ENCODE results near the gene FAM163B.

FAM163B gene

DNA sequence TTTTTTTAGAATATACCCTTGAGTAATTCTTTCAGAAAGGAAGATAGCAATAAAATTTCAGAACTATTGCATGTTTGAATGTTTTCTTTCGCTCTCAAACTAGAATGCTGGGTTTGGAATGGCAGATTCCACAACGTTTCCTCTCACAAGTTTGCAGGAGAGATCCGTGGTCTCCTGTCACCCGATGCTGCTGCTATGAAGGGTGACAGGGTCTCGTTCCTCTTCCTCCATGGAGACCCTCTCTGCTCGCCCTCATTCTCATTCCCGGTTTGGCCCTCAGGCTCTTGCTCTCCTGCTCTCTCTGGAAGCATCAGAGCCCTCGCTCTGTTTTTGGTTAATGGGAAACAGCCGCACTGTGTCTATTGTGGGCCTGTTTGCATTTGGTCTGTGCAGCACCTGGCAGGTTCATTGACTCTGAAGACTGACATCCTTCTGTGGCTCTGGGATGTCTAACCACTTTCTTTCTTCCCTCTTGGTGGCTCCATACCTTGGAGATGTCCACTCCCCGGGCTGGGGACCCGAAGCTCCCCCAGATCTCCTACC, 12.6 kb upstream of the FAM163B start (continued):
- TF ChIP-seq ZFP3 (CRISPR knock-in tag; IDR thresholded peaks at IDR 0.05) (no peak), ZFP30 (CRISPR knock-in tag; IDR thresholded peaks at IDR 0.05) (no peak), OSR1 (CRISPR knock-in tag; IDR thresholded peaks at IDR 0.05) (no peak)
- TF ChIP-seq, protein P1, sequence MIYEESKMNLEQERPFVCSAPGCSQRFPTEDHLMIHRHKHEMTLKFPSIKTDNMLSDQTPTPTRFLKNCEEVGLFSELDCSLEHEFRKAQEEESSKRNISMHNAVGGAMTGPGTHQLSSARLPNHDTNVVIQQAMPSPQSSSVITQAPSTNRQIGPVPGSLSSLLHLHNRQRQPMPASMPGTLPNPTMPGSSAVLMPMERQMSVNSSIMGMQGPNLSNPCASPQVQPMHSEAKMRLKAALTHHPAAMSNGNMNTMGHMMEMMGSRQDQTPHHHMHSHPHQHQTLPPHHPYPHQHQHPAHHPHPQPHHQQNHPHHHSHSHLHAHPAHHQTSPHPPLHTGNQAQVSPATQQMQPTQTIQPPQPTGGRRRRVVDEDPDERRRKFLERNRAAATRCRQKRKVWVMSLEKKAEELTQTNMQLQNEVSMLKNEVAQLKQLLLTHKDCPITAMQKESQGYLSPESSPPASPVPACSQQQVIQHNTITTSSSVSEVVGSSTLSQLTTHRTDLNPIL (CRISPR knock-in tag; IDR thresholded peaks at IDR 0.05; ENCODE audit: low read depth): no peak

DNA sequence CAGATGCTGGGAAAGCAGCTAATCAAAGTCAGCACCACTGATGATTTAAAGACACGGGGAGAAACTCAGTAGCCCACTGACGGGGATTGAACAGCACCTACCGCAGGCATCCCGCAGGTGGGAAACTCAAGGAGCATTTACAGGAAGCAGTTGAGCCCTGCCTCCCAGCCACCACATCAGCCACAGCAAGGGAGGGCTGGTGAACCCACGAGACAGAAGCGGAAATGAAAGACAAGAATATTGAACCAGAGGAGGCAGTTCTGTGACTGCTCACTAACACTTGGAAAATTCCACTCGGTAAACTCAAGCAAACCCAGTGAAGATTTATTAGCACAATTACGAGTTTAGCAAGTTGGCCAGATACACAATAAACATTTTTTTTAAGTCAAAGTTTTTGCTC, 10.6 kb upstream of the FAM163B start:
- TF ChIP-seq PPARA (CRISPR knock-in tag; IDR thresholded peaks at IDR 0.05; ENCODE audit: borderline replicate concordance): no peak
- TF ChIP-seq, protein P2, sequence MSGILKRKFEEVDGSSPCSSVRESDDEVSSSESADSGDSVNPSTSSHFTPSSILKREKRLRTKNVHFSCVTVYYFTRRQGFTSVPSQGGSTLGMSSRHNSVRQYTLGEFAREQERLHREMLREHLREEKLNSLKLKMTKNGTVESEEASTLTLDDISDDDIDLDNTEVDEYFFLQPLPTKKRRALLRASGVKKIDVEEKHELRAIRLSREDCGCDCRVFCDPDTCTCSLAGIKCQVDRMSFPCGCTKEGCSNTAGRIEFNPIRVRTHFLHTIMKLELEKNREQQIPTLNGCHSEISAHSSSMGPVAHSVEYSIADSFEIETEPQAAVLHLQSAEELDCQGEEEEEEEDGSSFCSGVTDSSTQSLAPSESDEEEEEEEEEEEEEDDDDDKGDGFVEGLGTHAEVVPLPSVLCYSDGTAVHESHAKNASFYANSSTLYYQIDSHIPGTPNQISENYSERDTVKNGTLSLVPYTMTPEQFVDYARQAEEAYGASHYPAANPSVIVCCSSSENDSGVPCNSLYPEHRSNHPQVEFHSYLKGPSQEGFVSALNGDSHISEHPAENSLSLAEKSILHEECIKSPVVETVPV (CRISPR knock-in tag; IDR thresholded peaks at IDR 0.05): no peak
- no peak for TF ChIP-seq ISL1 (CRISPR knock-in tag; IDR thresholded peaks at IDR 0.05)
- no peak for TF ChIP-seq OSR1 (CRISPR knock-in tag; IDR thresholded peaks at IDR 0.05)
- no peak for TF ChIP-seq TOX (CRISPR knock-in tag; IDR thresholded peaks at IDR 0.05; ENCODE audit: borderline replicate concordance)
- TF ChIP-seq ZFP30 (CRISPR knock-in tag; IDR thresholded peaks at IDR 0.05): no peak
- TF ChIP-seq, protein P3, sequence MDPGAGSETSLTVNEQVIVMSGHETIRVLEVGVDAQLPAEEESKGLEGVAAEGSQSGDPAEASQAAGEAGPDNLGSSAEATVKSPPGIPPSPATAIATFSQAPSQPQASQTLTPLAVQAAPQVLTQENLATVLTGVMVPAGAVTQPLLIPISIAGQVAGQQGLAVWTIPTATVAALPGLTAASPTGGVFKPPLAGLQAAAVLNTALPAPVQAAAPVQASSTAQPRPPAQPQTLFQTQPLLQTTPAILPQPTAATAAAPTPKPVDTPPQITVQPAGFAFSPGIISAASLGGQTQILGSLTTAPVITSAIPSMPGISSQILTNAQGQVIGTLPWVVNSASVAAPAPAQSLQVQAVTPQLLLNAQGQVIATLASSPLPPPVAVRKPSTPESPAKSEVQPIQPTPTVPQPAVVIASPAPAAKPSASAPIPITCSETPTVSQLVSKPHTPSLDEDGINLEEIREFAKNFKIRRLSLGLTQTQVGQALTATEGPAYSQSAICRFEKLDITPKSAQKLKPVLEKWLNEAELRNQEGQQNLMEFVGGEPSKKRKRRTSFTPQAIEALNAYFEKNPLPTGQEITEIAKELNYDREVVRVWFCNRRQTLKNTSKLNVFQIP (CRISPR knock-in tag; IDR thresholded peaks at IDR 0.05; ENCODE audit: borderline replicate concordance, low read depth): no peak
- TF ChIP-seq CSDC2 (CRISPR knock-in tag; IDR thresholded peaks at IDR 0.05): no peak
- TF ChIP-seq RARB (CRISPR knock-in tag; IDR thresholded peaks at IDR 0.05): no peak
- TF ChIP-seq SNAI2 (CRISPR knock-in tag; IDR thresholded peaks at IDR 0.05): no peak
- no peak for TF ChIP-seq ARNTL (CRISPR knock-in tag; IDR thresholded peaks at IDR 0.05; ENCODE audit: borderline replicate concordance, low read depth)
- TF ChIP-seq, protein P1 (CRISPR knock-in tag; IDR thresholded peaks at IDR 0.05; ENCODE audit: low read depth): no peak
- TF ChIP-seq TCF4 (CRISPR knock-in tag; IDR thresholded peaks at IDR 0.05; ENCODE audit: borderline replicate concordance): no peak
- TF ChIP-seq GLIS3 (CRISPR knock-in tag; IDR thresholded peaks at IDR 0.05): no peak
- no peak for TF ChIP-seq ZC3H10 (CRISPR knock-in tag; IDR thresholded peaks at IDR 0.05)
- no peak for ATAC-seq

DNA sequence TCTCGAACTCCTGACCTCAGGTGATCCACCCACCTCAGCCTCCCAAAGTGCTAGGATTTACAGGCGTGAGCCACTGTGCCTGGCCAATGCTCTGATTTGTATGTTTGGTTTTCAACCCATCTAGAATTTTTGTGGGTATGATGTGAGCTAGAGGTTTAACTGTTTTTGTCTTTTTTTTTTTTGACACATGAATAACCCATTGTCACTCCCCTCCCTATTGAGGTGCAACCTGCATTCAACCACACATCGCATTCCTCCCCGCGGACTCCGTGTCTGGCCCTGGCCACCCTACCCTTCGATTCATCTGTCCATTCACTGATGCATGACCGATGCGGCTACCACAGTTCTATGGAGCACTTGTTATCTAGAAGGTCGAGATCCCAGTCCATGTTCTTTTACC, 9.5 kb upstream of the FAM163B start:
- no peak for TF ChIP-seq CSDC2 (CRISPR knock-in tag; IDR thresholded peaks at IDR 0.05)
- no peak for TF ChIP-seq TCF4 (CRISPR knock-in tag; IDR thresholded peaks at IDR 0.05; ENCODE audit: borderline replicate concordance)
- TF ChIP-seq ZFP30 (CRISPR knock-in tag; IDR thresholded peaks at IDR 0.05): no peak
- no peak for TF ChIP-seq ZNF70 (CRISPR knock-in tag; IDR thresholded peaks at IDR 0.05)
- TF ChIP-seq ZC3H10 (CRISPR knock-in tag; IDR thresholded peaks at IDR 0.05): no peak
- TF ChIP-seq, protein P4, sequence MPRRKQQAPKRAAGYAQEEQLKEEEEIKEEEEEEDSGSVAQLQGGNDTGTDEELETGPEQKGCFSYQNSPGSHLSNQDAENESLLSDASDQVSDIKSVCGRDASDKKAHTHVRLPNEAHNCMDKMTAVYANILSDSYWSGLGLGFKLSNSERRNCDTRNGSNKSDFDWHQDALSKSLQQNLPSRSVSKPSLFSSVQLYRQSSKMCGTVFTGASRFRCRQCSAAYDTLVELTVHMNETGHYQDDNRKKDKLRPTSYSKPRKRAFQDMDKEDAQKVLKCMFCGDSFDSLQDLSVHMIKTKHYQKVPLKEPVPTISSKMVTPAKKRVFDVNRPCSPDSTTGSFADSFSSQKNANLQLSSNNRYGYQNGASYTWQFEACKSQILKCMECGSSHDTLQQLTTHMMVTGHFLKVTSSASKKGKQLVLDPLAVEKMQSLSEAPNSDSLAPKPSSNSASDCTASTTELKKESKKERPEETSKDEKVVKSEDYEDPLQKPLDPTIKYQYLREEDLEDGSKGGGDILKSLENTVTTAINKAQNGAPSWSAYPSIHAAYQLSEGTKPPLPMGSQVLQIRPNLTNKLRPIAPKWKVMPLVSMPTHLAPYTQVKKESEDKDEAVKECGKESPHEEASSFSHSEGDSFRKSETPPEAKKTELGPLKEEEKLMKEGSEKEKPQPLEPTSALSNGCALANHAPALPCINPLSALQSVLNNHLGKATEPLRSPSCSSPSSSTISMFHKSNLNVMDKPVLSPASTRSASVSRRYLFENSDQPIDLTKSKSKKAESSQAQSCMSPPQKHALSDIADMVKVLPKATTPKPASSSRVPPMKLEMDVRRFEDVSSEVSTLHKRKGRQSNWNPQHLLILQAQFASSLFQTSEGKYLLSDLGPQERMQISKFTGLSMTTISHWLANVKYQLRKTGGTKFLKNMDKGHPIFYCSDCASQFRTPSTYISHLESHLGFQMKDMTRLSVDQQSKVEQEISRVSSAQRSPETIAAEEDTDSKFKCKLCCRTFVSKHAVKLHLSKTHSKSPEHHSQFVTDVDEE (CRISPR knock-in tag; IDR thresholded peaks at IDR 0.05): no peak

DNA sequence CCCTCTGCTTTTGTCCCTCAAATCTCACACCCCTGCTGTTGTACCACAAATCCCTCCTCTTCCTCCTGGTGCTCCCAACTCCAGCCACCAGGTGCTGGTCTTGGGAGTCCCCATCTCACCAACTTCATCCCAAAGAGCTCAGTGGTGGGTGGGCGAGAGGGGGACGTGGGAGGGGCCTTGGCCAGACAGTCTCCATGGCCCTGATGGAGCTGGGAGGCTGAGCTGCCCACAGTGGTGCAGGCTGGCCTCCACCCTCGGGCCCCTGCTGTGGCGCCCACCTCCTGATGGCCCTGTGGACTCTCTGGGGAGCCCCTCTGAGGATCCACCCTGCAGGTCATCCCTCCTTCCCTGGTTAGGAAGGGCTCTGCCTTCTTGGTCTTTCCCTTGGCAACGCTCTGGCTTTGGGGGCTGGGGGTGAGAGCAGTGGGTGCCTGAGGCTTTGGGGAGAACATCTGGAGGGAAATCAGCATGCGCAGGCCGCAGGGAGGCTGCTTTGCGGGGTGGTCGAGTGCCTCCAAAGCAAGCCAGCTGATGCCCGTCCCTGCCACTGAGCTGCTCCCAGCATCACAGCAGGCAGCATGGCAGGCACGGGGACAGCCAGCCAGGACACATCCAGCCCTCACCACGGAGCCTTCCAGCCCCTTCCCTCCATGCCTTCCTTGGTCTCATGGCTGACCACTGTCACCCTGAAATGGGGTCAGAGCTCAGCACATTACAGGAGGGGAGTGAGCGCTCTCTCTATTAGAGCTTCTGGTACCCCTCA, 7.6 kb upstream of the FAM163B start:
- TF ChIP-seq, protein P2 (CRISPR knock-in tag; IDR thresholded peaks at IDR 0.05): no peak
- TF ChIP-seq SNAI2 (CRISPR knock-in tag; IDR thresholded peaks at IDR 0.05) (no peak), ISL1 (CRISPR knock-in tag; IDR thresholded peaks at IDR 0.05) (no peak), ZC3H10 (CRISPR knock-in tag; IDR thresholded peaks at IDR 0.05) (no peak), ZFP3 (CRISPR knock-in tag; IDR thresholded peaks at IDR 0.05) (no peak), TCF4 (CRISPR knock-in tag; IDR thresholded peaks at IDR 0.05; ENCODE audit: borderline replicate concordance) (no peak), TOX (CRISPR knock-in tag; IDR thresholded peaks at IDR 0.05; ENCODE audit: borderline replicate concordance) (no peak), OSR1 (CRISPR knock-in tag; IDR thresholded peaks at IDR 0.05) (no peak), PPARA (CRISPR knock-in tag; IDR thresholded peaks at IDR 0.05; ENCODE audit: borderline replicate concordance) (no peak), ESRRG (CRISPR knock-in tag; IDR thresholded peaks at IDR 0.05) (no peak)
- ATAC-seq: no peak

More for the DNA sequence above, 9.5 kb upstream of the FAM163B start:
- ATAC-seq: no peak
